ENCODE data around the gene CD96.
A peak's percentile ranks its signal among the peaks of the same experiment; 100 is the strongest.

The CD96 gene

DNA sequence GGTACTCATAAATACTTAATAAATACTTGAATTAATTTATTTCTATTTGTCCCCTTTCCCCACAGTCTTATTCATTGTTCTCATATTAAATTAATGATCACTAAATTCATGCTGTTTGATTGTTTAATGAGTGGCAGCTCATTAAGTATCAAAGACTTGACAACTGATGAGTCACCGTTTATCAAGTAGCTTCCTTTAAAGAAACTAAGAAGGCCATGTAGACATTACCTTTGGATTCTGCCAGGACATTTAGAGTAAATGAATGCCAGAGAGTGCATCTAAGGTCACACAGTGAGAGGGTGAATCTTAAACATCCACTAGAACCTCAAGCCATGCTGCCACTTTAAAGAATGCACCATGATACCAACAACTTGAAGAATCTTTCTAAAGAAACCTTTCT, 29.3 kb downstream of the CD96 start:
- TF ChIP-seq, protein P1, sequence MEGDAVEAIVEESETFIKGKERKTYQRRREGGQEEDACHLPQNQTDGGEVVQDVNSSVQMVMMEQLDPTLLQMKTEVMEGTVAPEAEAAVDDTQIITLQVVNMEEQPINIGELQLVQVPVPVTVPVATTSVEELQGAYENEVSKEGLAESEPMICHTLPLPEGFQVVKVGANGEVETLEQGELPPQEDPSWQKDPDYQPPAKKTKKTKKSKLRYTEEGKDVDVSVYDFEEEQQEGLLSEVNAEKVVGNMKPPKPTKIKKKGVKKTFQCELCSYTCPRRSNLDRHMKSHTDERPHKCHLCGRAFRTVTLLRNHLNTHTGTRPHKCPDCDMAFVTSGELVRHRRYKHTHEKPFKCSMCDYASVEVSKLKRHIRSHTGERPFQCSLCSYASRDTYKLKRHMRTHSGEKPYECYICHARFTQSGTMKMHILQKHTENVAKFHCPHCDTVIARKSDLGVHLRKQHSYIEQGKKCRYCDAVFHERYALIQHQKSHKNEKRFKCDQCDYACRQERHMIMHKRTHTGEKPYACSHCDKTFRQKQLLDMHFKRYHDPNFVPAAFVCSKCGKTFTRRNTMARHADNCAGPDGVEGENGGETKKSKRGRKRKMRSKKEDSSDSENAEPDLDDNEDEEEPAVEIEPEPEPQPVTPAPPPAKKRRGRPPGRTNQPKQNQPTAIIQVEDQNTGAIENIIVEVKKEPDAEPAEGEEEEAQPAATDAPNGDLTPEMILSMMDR (IDR thresholded peaks at IDR 0.05; ENCODE audit: low read depth, low read length): no peak
- no peak for DNase-seq (ENCODE audit: low read depth in 2 of 2)
- H3K4me3 ChIP-seq (replicated peaks in 1 of 2; ENCODE audit: low read depth in 2 of 2, low read length in 2 of 2): no peak overlapping the region

DNA sequence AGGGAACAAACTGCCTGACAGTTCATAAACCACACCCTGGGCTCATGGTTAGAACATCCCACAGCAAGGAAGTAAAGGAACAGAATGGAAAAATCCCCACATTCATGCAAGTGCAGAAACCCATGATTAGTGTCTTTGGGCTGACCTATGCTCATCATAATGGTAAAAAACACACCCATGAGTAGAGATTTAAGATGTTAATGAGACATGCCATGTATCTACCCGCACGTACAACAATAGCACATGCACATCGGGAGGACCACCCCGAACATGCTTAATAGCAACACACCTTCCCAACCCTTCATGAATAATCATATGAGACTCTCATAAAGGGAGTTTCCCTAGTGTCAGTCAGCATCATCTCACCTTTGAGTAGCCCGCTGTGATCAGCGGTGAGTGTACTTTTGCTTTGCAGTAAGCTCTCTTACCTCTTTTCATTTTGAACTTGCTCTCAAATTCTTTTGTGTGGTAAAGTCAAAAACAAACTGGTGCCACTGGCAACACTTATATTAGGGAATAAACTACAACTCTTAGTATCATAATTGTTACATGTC, 30.0 kb downstream of the CD96 start:
- TF ChIP-seq, protein P1 (IDR thresholded peaks at IDR 0.05; ENCODE audit: low read depth, low read length): no peak
- H3K4me3 ChIP-seq (replicated peaks in 1 of 2; ENCODE audit: low read depth in 2 of 2, low read length in 2 of 2): no peak overlapping the region
- DNase-seq (ENCODE audit: low read depth in 2 of 2): no peak

DNA sequence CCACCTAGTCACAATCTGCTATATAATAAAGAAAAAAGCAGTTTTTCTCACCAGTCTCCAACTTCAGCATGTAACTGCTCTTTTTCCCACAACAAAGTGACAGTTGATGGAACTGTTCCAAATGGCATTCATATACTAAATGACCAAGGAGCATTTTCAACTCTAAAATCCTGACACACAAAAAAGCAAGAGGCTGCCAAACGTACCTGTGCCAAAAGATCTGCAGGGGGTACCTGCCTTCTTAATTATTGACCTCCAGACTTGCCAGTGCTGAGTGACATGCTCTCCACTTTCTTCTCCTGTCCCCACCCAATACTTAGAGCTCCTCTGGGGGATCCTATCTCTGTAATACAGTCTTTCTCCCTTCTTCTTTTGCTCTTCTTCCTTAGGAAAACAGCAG, 35.1 kb downstream of the CD96 start:
- DNase-seq (ENCODE audit: low read depth in 2 of 2): no peak
- TF ChIP-seq, protein P1 (IDR thresholded peaks at IDR 0.05; ENCODE audit: low read depth, low read length): no peak
- H3K4me3 ChIP-seq (replicated peaks in 1 of 2; ENCODE audit: low read depth in 2 of 2, low read length in 2 of 2): no peak overlapping the region

DNA sequence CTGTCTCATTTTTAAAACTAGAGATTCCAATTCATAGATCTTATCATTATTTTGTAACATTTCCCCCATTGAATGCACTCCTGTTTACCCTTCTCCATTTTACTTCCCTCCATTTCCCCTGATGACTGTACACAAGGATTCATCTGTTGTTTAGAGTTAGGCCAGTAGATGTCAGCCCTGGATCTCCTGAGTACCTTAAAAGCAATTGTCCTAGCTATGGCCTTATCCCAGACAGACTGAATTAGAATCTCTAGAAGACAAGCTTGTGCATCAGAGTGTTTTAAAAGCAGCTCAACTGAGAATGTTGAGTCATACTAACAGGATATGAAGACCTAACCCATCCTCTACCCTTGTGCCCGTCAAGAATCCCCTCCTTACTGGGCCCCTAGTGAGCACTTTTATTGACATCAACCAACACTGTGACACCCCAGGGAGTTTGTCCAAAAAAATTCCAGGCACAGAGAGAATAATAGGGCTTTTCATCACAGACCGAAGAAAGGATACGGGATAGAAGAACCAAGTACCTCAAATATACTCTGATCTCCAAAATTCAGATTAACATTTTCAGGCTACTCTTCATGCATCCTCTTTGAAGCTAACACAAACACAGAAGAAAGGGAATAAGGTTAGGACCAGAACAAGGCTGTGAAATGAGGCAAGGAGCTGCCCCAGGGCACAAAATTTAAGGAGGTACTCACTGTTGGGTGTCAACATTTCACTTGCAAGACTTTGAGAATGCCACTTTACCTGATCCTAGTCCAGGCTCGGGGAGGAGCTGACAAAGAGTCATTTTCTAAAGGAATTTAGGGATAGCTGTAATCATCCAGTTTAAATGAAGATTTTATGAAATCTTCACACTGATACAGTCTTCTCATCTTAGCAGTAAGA, 36.0 kb downstream of the CD96 start:
- no peak overlapping the region for H3K4me3 ChIP-seq (replicated peaks in 1 of 2; ENCODE audit: low read depth in 2 of 2, low read length in 2 of 2)
- DNase-seq (ENCODE audit: low read depth in 2 of 2): peak; percentile 81 to 92
- TF ChIP-seq, protein P1 (IDR thresholded peaks at IDR 0.05; ENCODE audit: low read depth, low read length): peak; percentile 73

DNA sequence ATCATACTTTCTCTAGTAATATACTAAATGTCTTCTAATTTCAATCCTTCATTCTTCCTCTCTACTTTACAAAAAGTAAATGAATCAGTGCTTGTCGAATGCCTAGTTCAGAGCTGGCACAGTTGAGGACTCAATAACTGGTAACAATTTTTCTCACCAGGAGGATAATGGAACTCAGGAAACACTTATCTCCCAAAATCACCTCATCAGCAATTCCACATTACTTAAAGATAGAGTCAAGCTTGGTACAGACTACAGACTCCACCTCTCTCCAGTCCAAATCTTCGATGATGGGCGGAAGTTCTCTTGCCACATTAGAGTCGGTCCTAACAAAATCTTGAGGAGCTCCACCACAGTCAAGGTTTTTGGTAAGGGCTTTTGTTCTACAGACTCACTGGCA, 36.9 kb downstream of the CD96 start:
- no peak overlapping the region for H3K4me3 ChIP-seq (replicated peaks in 1 of 2; ENCODE audit: low read depth in 2 of 2, low read length in 2 of 2)
- TF ChIP-seq, protein P1 (IDR thresholded peaks at IDR 0.05; ENCODE audit: low read depth, low read length): no peak
- DNase-seq (ENCODE audit: low read depth in 2 of 2): no peak

DNA sequence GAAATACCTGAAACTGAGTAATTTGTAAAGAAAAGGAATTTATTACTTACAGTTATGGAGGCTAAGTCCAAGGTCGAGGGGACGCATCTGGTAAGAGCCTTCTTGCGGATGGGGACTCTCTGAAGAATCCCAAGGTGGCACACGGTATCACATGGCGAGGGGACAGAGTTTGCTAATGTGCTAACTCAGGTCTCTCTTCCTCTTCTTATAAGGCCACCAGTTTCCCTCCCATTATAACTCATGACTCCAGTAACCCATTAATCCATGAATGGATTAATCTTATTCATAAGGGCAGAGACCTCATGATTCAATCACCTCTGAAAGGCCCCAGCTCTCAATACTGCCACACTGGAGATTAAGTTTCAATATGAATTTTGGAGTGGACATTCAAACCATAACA, 37.5 kb downstream of the CD96 start:
- TF ChIP-seq, protein P1 (IDR thresholded peaks at IDR 0.05; ENCODE audit: low read depth, low read length): no peak
- no peak for DNase-seq (ENCODE audit: low read depth in 2 of 2)
- no peak overlapping the region for H3K4me3 ChIP-seq (replicated peaks in 1 of 2; ENCODE audit: low read depth in 2 of 2, low read length in 2 of 2)
